Endothelial cell of hepatic sinusoid (primary cell): ENCODE results near the gene SUCO.
"Not testable (repeated sequence)": the region's sequence is repeated elsewhere in the genome, so short reads cannot be mapped to it uniquely, and the experiment has no call there.

Experiments used
- in situ Hi-C: cut with HindIII; loops from 2 replicates; pipeline ENCODE4 v1.10.0; 2017; ENCODE audit warnings: low sequenced_read_pairs

SUCO gene

GRCh38 chr1:172532700-172533512 lies at the start of gene SUCO:
TSS of gene SUCO (plus strand) at chr1:172533150. CDS start at chr1:172533436, 286 bp downstream.
- in situ Hi-C loops: no loop called here

GRCh38 chr1:172483448-172483847 lies 49.5 kb upstream of the SUCO start:
- in situ Hi-C loops: no loop called here

- in situ Hi-C loops: no loop called here
These were observed 48.7 kb upstream of the SUCO start for GRCh38 chr1:172484252-172484651.

- in situ Hi-C loops: no loop called here
These were observed 47.3 kb upstream of the SUCO start for GRCh38 chr1:172485626-172486025.

GRCh38 chr1:172486805-172487454 lies 46.0 kb upstream of the SUCO start:
- in situ Hi-C loops: no loop called here

- in situ Hi-C loops: no loop called here
These were observed 45.4 kb upstream of the SUCO start for GRCh38 chr1:172487550-172487949.

GRCh38 chr1:172488393-172488792 lies 44.6 kb upstream of the SUCO start:
- in situ Hi-C loops: no loop called here

GRCh38 chr1:172489847-172490246 lies 43.1 kb upstream of the SUCO start:
- in situ Hi-C loops: no loop called here

- in situ Hi-C loops: no loop called here
These were observed 40.5 kb upstream of the SUCO start for GRCh38 chr1:172492421-172492820.

- in situ Hi-C loops: no loop called here
These were observed 38.8 kb upstream of the SUCO start for GRCh38 chr1:172494166-172494565.

GRCh38 chr1:172496127-172496526 lies 36.8 kb upstream of the SUCO start:
- in situ Hi-C loops: not testable (repeated sequence)

- in situ Hi-C loops: no loop called here
These were observed 36.3 kb upstream of the SUCO start for GRCh38 chr1:172496678-172497077.

GRCh38 chr1:172497230-172497629 lies 35.7 kb upstream of the SUCO start:
- in situ Hi-C loops: no loop called here

GRCh38 chr1:172498857-172499256 lies 34.1 kb upstream of the SUCO start:
- in situ Hi-C loops: no loop called here

- in situ Hi-C loops: no loop called here
These were observed 33.3 kb upstream of the SUCO start for GRCh38 chr1:172499636-172500141.

GRCh38 chr1:172500207-172500606 lies 32.7 kb upstream of the SUCO start:
- in situ Hi-C loops: no loop called here

GRCh38 chr1:172507741-172508140 lies 25.2 kb upstream of the SUCO start:
- in situ Hi-C loops: no loop called here

- in situ Hi-C loops: no loop called here
These were observed 22.5 kb upstream of the SUCO start for GRCh38 chr1:172510479-172510878.

GRCh38 chr1:172512591-172512990 lies 20.4 kb upstream of the SUCO start:
- in situ Hi-C loops: no loop called here

- in situ Hi-C loops: no loop called here
These were observed 19.5 kb upstream of the SUCO start for GRCh38 chr1:172513479-172513878.

- in situ Hi-C loops: no loop called here
These were observed 18.8 kb upstream of the SUCO start for GRCh38 chr1:172514108-172514507.

- in situ Hi-C loops: no loop called here
These were observed 17.5 kb upstream of the SUCO start for GRCh38 chr1:172515436-172515835.
